HL-60 (cell line): ENCODE data around the gene PAWR.
"Not testable (repeated sequence)": the region's sequence is repeated elsewhere in the genome, so short reads cannot be mapped to it uniquely, and the experiment has no call there.

Source experiments
- DNase-seq, 2 experiments: peaks; one replicate each; pipeline ENCODE4 v3.0.0-alpha.2; 2010 to 2020; ENCODE audit warnings: low read depth in 1 of 2, low spot score in 1 of 2
- H3K27ac ChIP-seq: fragments of 250-450 bp; sonication (Bioruptor Pico); replicated peaks from 2 replicates; pipeline ENCODE4 v1.5.1; 2020; ENCODE audit warnings: mild to moderate bottlenecking, moderate library complexity
- H3K27me3 ChIP-seq: fragments of 250-450 bp; sonication (Bioruptor Pico); 2 replicates; pipeline ENCODE4 v1.5.1; 2021; ENCODE audit warnings: mild to moderate bottlenecking, moderate library complexity; ENCODE audit not compliant: insufficient read depth, poor library complexity, severe bottlenecking
- H3K4me3 ChIP-seq: replicated peaks from 2 replicates; pipeline ENCODE4 v1.5.1; 2011; ENCODE audit warnings: mild to moderate bottlenecking, control low read depth, low read length; ENCODE audit not compliant: insufficient read depth
- GABPA ChIP-seq: IDR thresholded peaks from 2 replicates; pipeline ENCODE4 v1.6.1; 2012; ENCODE audit warnings: low read depth
- POLR2AphosphoS5 ChIP-seq: IDR thresholded peaks from 2 replicates; pipeline ENCODE4 v1.6.1; 2012; ENCODE audit warnings: low read depth
- REST ChIP-seq: IDR thresholded peaks from 2 replicates; pipeline ENCODE4 v1.6.1; 2012; ENCODE audit warnings: low read depth; ENCODE audit not compliant: insufficient replicate concordance
- SPI1 ChIP-seq: IDR thresholded peaks from 2 replicates; pipeline ENCODE4 v1.6.1; 2012; ENCODE audit warnings: low read depth, mild to moderate bottlenecking, borderline replicate concordance
- TF ChIP-seq, protein P1 (sequence below): IDR thresholded peaks from one replicate; pipeline ENCODE4 v1.5.1; 2011; ENCODE audit warnings: low read length, control low read depth, inconsistent platforms; ENCODE audit not compliant: insufficient read depth

Gene PAWR

DNA sequence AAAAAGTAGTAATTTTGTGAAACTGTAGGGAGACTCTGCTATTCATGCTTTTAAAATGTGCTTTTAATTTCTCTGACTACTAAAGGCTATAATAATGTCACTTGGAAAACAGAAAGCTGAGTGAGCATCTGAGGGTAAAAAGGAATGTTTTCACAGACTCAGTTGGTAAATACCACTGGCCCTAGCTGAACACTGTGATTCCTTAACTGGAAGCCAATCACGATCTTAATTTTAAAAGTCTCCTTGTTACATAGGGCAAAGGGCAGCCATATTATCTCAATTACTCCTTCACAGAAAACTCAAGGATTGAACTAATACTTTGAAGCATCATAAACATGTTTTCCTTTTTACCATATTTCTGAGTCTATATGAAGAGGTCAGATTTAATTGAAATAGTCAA lies 41.9 kb downstream of the PAWR start:
- H3K27ac ChIP-seq: no peak overlapping the region
- no peak overlapping the region for H3K4me3 ChIP-seq
- no peaks in the 10 kb centered on the region for H3K27me3 ChIP-seq
- no peak for DNase-seq
- TF ChIP-seq, protein P1, sequence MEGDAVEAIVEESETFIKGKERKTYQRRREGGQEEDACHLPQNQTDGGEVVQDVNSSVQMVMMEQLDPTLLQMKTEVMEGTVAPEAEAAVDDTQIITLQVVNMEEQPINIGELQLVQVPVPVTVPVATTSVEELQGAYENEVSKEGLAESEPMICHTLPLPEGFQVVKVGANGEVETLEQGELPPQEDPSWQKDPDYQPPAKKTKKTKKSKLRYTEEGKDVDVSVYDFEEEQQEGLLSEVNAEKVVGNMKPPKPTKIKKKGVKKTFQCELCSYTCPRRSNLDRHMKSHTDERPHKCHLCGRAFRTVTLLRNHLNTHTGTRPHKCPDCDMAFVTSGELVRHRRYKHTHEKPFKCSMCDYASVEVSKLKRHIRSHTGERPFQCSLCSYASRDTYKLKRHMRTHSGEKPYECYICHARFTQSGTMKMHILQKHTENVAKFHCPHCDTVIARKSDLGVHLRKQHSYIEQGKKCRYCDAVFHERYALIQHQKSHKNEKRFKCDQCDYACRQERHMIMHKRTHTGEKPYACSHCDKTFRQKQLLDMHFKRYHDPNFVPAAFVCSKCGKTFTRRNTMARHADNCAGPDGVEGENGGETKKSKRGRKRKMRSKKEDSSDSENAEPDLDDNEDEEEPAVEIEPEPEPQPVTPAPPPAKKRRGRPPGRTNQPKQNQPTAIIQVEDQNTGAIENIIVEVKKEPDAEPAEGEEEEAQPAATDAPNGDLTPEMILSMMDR: no peak
- no peak for TF ChIP-seq GABPA
- no peak for TF ChIP-seq SPI1
- no peak for TF ChIP-seq REST
- no peak for TF ChIP-seq POLR2AphosphoS5

- not testable (repeated sequence) for DNase-seq
Measured at GRCh38 chr12:79646843-79647242, 43.9 kb downstream of the PAWR start.

DNA sequence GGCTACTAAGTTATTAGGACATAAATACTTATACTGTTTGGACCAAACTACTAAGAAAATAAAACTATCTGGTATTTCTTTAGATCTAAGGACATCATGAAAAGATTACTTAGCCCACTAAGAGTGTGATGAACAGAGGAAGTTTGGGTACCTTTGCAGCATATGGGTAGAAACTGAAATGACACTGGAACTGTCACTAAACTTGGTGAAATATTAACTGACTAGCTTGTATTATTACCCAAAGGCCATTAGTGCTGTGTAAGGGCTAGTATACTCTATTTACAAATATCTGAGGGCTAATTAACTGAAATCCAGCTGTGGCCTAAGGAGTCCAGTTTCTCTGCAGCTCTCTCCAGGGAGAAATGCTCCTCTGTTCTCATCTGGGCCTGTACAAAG lies 45.5 kb downstream of the PAWR start:
- H3K27ac ChIP-seq: no peak overlapping the region
- no peaks in the 10 kb centered on the region for H3K27me3 ChIP-seq
- H3K4me3 ChIP-seq: no peak overlapping the region
- DNase-seq: no peak
- TF ChIP-seq REST: no peak
- TF ChIP-seq, protein P1: no peak
- TF ChIP-seq POLR2AphosphoS5: no peak
- TF ChIP-seq SPI1: no peak
- no peak for TF ChIP-seq GABPA

More at GRCh38 chr12:79646843-79647242, 43.9 kb downstream of the PAWR start:
- not testable (repeated sequence) for H3K4me3 ChIP-seq, H3K27ac ChIP-seq, H3K27me3 ChIP-seq

GRCh38 chr12:79644274-79645234 lies 46.2 kb downstream of the PAWR start:
- no peak for DNase-seq
- Histone ChIP-seq H3K27ac (no peak overlapping the region), H3K4me3 (no peak overlapping the region)

More at GRCh38 chr12:79644274-79645234, 46.2 kb downstream of the PAWR start:
- no peak for TF ChIP-seq REST
- TF ChIP-seq SPI1: no peak
- TF ChIP-seq, protein P1: no peak
- TF ChIP-seq GABPA: no peak
- no peak for TF ChIP-seq POLR2AphosphoS5
- no peaks in the 10 kb centered on the region for H3K27me3 ChIP-seq
